H1 (cell line): ENCODE data around the gene COL9A2.

ENCODE experiments used
- CTCF ChIP-seq, 3 experiments: IDR thresholded peaks; 1 replicate in 2 of 3; 2 replicates in 1 of 3; pipeline versions ENCODE4 v1.5.1 to v1.6.1; 2011; ENCODE audit warnings: low read length in 3 of 3, mild to moderate bottlenecking in 3 of 3, inconsistent platforms in 2 of 3, low read depth in 1 of 3, moderate library complexity in 1 of 3; ENCODE audit not compliant: insufficient read depth in 1 of 3; ENCODE audit errors: control extremely low read depth in 1 of 3
- EP300 ChIP-seq, 2 experiments: IDR thresholded peaks; 1 replicate in 1 of 2; 2 replicates in 1 of 2; pipeline ENCODE4 v1.6.1; 2011 to 2012; ENCODE audit warnings: low read depth in 2 of 2, low read length in 2 of 2, mild to moderate bottlenecking in 2 of 2, borderline replicate concordance in 1 of 2, inconsistent platforms in 1 of 2, moderate library complexity in 1 of 2
- GABPA ChIP-seq: IDR thresholded peaks from 2 replicates; pipeline ENCODE4 v1.6.1; 2011; ENCODE audit warnings: mild to moderate bottlenecking, low read length, moderate library complexity, borderline replicate concordance; ENCODE audit not compliant: insufficient read depth
- KDM5A ChIP-seq: fragments of 200-600 bp; IDR thresholded peaks from 2 replicates; pipeline ENCODE4 v1.7.1; 2012; ENCODE audit warnings: mild to moderate bottlenecking, low read length, inconsistent platforms, mixed read lengths
- POLR2A ChIP-seq, 2 experiments: IDR thresholded peaks; 1 replicate in 1 of 2; 2 replicates in 1 of 2; pipeline ENCODE4 v1.6.1; 2011; ENCODE audit warnings: low read depth in 2 of 2, low read length in 2 of 2, mild to moderate bottlenecking in 2 of 2; ENCODE audit errors: control extremely low read depth in 1 of 2
- YY1 ChIP-seq: IDR thresholded peaks from 2 replicates; pipeline ENCODE4 v1.6.1; 2011; ENCODE audit warnings: low read depth, mild to moderate bottlenecking, low read length

GRCh38 chr1:40318476-40318875 is 1.4 kb upstream of the COL9A2 start:
- TF ChIP-seq YY1, result no peak
- TF ChIP-seq POLR2A (IDR thresholded peaks at IDR 0.05; ENCODE audit: control extremely low read depth in 1 of 2, low read depth in 2 of 2, low read length in 2 of 2), result no peak
- TF ChIP-seq EP300 (IDR thresholded peaks at IDR 0.05; ENCODE audit: borderline replicate concordance in 1 of 2, low read depth in 2 of 2, low read length in 2 of 2), result no peak
- TF ChIP-seq GABPA, result no peak
- no peak for TF ChIP-seq CTCF (IDR thresholded peaks at IDR 0.05; ENCODE audit: control extremely low read depth in 1 of 3, insufficient read depth in 1 of 3, low read depth in 1 of 3, low read length in 3 of 3)
- TF ChIP-seq KDM5A, result no peak
